Lung (tissue), 12 donors: Measurements from ENCODE around the gene VPS13D. TPM values are rescaled to one million over a fixed set of nuclear protein-coding genes. Genes with fewer than 3 reads are reported as not detected.
A peak's percentile ranks its signal among the peaks of the same experiment; 100 is the strongest.

Source experiments
- ATAC-seq: fragments of 200-7000 bp; cut with Tn5 transposase; one replicate; pipeline ENCODE4 v1.9.1; 2020; ENCODE audit warnings: moderate number of reproducible peaks; ENCODE audit not compliant: insufficient read depth, low FRiP score
- DNase-seq, 3 donors: peaks; one replicate each; pipeline ENCODE4 v3.0.0-alpha.2; 2013 to 2017
- H3K27ac ChIP-seq, 2 donors: one replicate each; pipeline ENCODE4 v1.5.1; 2013; ENCODE audit warnings: mild to moderate bottlenecking in 2 of 2, moderate library complexity in 2 of 2, control low read depth in 1 of 2, inconsistent platforms in 1 of 2, low read depth in 1 of 2, low read length in 1 of 2
- H3K27me3 ChIP-seq, 3 donors: one replicate each; pipeline ENCODE4 v1.5.1; 2013; ENCODE audit warnings: low read length in 2 of 3; ENCODE audit not compliant: control insufficient read depth in 3 of 3, insufficient read depth in 3 of 3
- H3K36me3 ChIP-seq, 4 donors: one replicate each; pipeline ENCODE4 v1.5.1; 2013; ENCODE audit warnings: low read length in 4 of 4, mild to moderate bottlenecking in 1 of 4, moderate library complexity in 1 of 4; ENCODE audit not compliant: control insufficient read depth in 4 of 4, insufficient read depth in 4 of 4
- H3K4me1 ChIP-seq, 5 donors: one replicate each; pipeline ENCODE4 v1.5.1; 2013; ENCODE audit warnings: low read length in 5 of 5, mild to moderate bottlenecking in 2 of 5, moderate library complexity in 1 of 5; ENCODE audit not compliant: control insufficient read depth in 5 of 5, insufficient read depth in 5 of 5
- H3K4me3 ChIP-seq: one replicate; pipeline ENCODE4 v1.5.1; 2013; ENCODE audit warnings: mild to moderate bottlenecking, control low read depth, moderate library complexity
- H3K9ac ChIP-seq, 2 donors: one replicate each; pipeline ENCODE4 v1.5.1; 2013; ENCODE audit warnings: low read length in 2 of 2, control low read depth in 1 of 2; ENCODE audit not compliant: insufficient read depth in 1 of 2
- H3K9me3 ChIP-seq, 4 donors: one replicate each; pipeline ENCODE4 v1.5.1; 2013; ENCODE audit warnings: low read length in 3 of 4, mild to moderate bottlenecking in 1 of 4, moderate library complexity in 1 of 4; ENCODE audit not compliant: control insufficient read depth in 4 of 4, insufficient read depth in 3 of 4
- CTCF ChIP-seq: IDR thresholded peaks from 2 replicates; pipeline ENCODE4 v1.5.1; 2012; ENCODE audit warnings: mild to moderate bottlenecking; ENCODE audit errors: control extremely low read depth, extremely low read depth
- WGBS, 2 donors: extraction: QIAGEN DNeasy Blood & Tissue Kit; methylation state at CpG; one replicate each; pipeline ENCODE4 v1.1.7; 2013; 5-methylcytosine and 5-hydroxymethylcytosine counted together
- polyA plus RNA-seq, 2 donors: library from polyadenylated mRNA; stranded (reverse); fragments of 200-250 nt; gene quantifications; one replicate each; pipeline ENCODE4 v1.2.1, GENCODE V29; 2013
- total RNA-seq, 2 donors: library from RNA; depleted of rRNA in 1 of 2; stranded (reverse); fragments of >200 nt in 1 of 2; gene quantifications; one replicate each; pipeline ENCODE4 v1.2.1, GENCODE V29; 2014 to 2021
- donor health status: control.
- donor health status: control.
- donor health status: Bipolar disorder and iron deficiency.
- donor health status: healthy.
- donor health status: DM: yes; HTN: yes; CAD: no.

VPS13D gene
- total and polyA plus RNA-seq, 4 donors: 18.4 to 76.0 (median 37.5) TPM

GRCh38 chr1:12539705-12540579 is 310.1 kb downstream of the VPS13D start:
- ATAC-seq (peak; percentile 64), DNase-seq (peak; percentile 93 to 96 (median 95))
- Histone ChIP-seq H3K36me3 (no peaks in the 10 kb centered on the region), H3K4me3 (no peak overlapping the region), H3K27ac (peak overlapping the region in 1 of 2 donors; percentile 28), H3K4me1 (peaks cover 0 to 29% (median 5%) of the 10 kb centered on the region in 5 donors), H3K9ac (no peak overlapping the region), H3K27me3 (peaks cover 0 to 2% (median 0%) of the 10 kb centered on the region in 3 donors), H3K9me3 (no peaks in the 10 kb centered on the region)
- no peak for TF ChIP-seq CTCF
- WGBS, 2 donors: 33 to 45% methylated on average over 34 of the region's 34 CpGs

- H3K9ac ChIP-seq: no peak overlapping the region
- no peaks in the 10 kb centered on the region for H3K36me3 ChIP-seq
- H3K4me1 ChIP-seq: peaks cover 0 to 29% (median 5%) of the 10 kb centered on the region in 5 donors
- DNase-seq: no peak
- ATAC-seq: no peak
- no peak for TF ChIP-seq CTCF
- 79 to 87% methylated on average over 16 to 17 of the region's 17 CpGs for WGBS, 2 donors
- H3K9me3 ChIP-seq: no peaks in the 10 kb centered on the region
- no peak overlapping the region for H3K4me3 ChIP-seq
- peak overlapping the region in 1 of 2 donors; percentile 20 for H3K27ac ChIP-seq
- H3K27me3 ChIP-seq: peaks cover 0 to 2% (median 0%) of the 10 kb centered on the region in 3 donors
Observed at GRCh38 chr1:12540580-12541273, 310.9 kb downstream of the VPS13D start.

- Histone ChIP-seq H3K9me3 (no peaks in the 10 kb centered on the region), H3K4me3 (no peak overlapping the region), H3K27ac (no peak overlapping the region), H3K27me3 (peaks cover 0 to 2% (median 0%) of the 10 kb centered on the region in 3 donors), H3K36me3 (no peaks in the 10 kb centered on the region), H3K9ac (no peak overlapping the region), H3K4me1 (peaks cover 0 to 29% (median 5%) of the 10 kb centered on the region in 5 donors)
- ATAC-seq (no peak), DNase-seq (peak; percentile 55 to 77 (median 71))
- TF ChIP-seq CTCF: no peak
- WGBS, 2 donors: 72 to 77% methylated on average over 17 of the region's 17 CpGs
Observed at GRCh38 chr1:12541274-12542137, 311.7 kb downstream of the VPS13D start.
